Measurements from ENCODE around the gene ZNF506. TPM values are rescaled to one million over a fixed set of nuclear protein-coding genes. Genes with fewer than 3 reads are reported as not detected.
"Not testable (repeated sequence)": the region's sequence is repeated elsewhere in the genome, so short reads cannot be mapped to it uniquely, and the experiment has no call there.

Gene ZNF506
- total RNA-seq, 1 donor from 2014 or later, result 15.3 TPM

GRCh38 chr19:19746286-19747213, 75.0 kb downstream of the ZNF506 start:
- intact Hi-C loops (cut with micrococcal nuclease), result no loop called here

DNA sequence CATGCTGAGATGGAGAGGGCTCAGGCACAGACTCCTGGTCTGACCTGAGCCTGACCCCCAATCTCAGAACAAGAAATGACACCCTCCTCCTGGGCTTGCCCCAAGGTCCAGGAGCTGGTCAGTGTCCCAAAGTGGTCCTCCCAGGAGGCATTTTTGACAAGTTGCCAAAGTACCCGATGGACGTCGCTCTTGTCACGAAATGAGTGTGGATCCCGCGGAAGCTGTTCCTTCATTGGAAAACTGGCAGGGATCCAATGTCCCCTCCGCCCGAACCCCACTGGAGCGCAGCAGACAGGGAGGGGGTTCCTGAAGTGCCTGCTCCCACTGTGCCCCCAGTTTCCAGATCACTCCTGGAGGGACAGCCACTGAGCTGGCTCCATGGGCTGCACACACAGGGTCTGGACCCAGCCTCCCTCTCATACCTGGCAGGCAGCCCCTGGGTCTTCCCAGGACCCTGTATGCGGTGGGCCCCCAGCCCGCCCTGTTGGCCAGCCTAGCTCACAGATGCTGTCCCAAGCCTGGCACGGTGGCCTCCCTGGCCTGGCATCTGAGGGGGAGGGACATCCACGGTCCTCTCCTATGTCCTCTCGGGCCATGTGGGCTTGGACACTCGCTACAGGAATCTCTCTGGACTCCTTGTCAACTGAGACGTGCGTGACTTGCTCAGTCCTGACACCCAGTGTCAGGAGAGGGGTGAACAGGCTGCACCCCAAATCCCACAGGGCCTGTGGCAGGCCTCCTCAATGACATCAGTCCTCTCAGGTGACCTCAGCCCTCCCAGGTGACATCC, 75.9 kb downstream of the ZNF506 start:
- intact Hi-C loops (cut with micrococcal nuclease), result no loop called here

DNA sequence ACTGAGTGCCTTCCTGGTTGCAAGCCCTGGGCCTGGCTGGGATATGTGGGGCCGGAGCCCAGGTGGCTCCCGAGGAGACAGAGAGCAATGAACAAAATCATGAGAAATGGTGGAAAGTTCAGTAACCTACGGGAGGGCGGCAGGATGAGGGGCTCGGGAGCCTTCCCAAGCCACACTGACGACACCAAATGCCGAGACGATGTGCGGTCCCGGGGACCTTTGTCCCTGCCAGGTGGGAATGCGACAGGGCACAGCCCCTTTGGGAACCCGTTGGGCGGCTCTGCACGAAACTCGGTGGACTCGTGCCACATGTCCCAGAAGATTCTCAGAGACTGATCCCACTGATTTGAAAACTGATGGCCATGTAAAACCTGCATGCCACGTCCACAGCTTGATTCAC, 76.9 kb downstream of the ZNF506 start:
- intact Hi-C loops (cut with micrococcal nuclease), result no loop called here

DNA sequence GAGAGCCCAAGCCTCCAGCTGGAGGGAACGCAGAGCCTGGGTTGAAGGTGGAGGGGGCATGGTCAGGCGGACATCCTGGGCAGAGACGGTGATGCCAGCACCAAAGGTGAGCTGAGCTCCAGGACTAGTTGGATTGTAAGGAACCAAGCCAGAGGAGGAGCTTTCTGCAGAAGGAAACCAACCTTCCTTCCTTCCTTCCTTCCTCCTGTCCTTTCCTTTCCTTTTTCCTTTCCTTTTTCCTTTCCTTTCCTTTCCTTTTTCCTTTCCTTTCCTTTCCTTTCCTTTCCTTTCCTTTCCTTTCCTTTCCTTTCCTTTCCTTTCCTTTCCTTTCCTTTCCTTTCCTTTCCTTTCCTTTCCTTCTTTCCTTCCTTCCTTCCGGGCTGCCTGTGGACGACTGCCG, 77.6 kb downstream of the ZNF506 start:
- intact Hi-C loops (cut with micrococcal nuclease), result not testable (repeated sequence)

DNA sequence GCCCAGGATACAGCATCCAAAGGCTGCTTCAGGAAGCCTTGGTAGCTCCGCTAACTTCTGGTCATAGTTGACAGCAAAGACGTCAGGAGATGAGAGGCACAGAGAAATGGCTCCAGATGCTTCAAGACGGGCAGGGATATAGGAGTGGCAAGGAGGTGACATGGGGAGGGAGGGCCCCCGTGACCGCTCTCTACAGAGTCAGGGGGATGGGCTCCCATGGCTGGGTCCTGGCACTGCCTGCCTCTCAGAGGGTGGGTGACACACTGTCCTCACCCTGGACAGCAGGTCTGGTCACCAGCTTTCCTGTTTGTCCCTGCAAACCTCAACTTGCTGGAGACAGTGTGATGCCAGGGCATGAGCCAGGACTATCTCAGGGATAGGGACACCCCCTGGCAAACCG, 78.4 kb downstream of the ZNF506 start:
- intact Hi-C loops (cut with micrococcal nuclease), result no loop called here

GRCh38 chr19:19742773-19743172, 78.8 kb downstream of the ZNF506 start:
- intact Hi-C loops (cut with micrococcal nuclease), result no loop called here

Other genes with a start within 250 kb of the ZNF506 start
- gene PBX4, start 203.1 kb downstream of the ZNF506 start, total RNA-seq, result 25.7 and 26.0 TPM in 2 replicates
- gene LPAR2, start 193.5 kb downstream of the ZNF506 start, total RNA-seq, result 44.2 and 45.2 TPM in 2 replicates
- gene GMIP, start 178.1 kb downstream of the ZNF506 start, total RNA-seq, result 78.8 and 79.6 TPM in 2 replicates
- gene ATP13A1, start 158.1 kb downstream of the ZNF506 start, total RNA-seq, result 89.3 and 93.7 TPM in 2 replicates
- 80.6 and 86.2 TPM in 2 replicates for gene ZNF101, start 152.9 kb downstream of the ZNF506 start, total RNA-seq
- 5.1 and 6.0 TPM in 2 replicates for gene ZNF14, start 88.6 kb downstream of the ZNF506 start, total RNA-seq
- 12.3 and 12.4 TPM in 2 replicates for gene ZNF253, start 44.1 kb upstream of the ZNF506 start, total RNA-seq
- gene ZNF93, start 79.2 kb upstream of the ZNF506 start, total RNA-seq, result 7.2 and 7.3 TPM in 2 replicates
- gene ZNF682, start 217.8 kb upstream of the ZNF506 start, total RNA-seq, result 5.4 and 5.8 TPM in 2 replicates